Measurements from ENCODE around the gene ABI2.
"Not testable (repeated sequence)": the region's sequence is repeated elsewhere in the genome, so short reads cannot be mapped to it uniquely, and the experiment has no call there.

Gene ABI2

GRCh38 chr2:203327901-203328759 lies at the start of gene ABI2:
Gene ABI2 (plus strand): TSS chr2:203328394. CDS start chr2:203328515, 121 bp downstream.
- peak; percentile 46 to 79 for DNase-seq

DNA sequence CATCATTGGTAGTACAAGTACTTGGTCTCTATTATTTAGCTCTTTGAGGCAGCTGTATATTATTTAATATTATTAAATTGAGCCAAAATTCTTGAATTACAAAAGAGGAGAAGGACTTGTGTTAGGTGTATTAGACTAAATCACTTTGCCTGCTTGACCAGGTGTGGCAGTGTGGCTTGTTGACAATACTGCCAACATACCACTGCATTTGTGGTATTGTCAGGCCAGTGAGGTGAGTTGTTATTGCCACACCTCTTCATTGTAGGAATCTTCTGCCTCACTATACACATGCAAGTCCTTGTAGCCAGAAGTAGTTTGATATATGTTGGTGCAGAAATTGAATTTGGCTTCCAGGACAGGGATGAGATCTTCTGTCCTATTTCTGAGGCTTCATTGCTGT lies 48.9 kb upstream of the ABI2 start:
- no peak for DNase-seq

DNA sequence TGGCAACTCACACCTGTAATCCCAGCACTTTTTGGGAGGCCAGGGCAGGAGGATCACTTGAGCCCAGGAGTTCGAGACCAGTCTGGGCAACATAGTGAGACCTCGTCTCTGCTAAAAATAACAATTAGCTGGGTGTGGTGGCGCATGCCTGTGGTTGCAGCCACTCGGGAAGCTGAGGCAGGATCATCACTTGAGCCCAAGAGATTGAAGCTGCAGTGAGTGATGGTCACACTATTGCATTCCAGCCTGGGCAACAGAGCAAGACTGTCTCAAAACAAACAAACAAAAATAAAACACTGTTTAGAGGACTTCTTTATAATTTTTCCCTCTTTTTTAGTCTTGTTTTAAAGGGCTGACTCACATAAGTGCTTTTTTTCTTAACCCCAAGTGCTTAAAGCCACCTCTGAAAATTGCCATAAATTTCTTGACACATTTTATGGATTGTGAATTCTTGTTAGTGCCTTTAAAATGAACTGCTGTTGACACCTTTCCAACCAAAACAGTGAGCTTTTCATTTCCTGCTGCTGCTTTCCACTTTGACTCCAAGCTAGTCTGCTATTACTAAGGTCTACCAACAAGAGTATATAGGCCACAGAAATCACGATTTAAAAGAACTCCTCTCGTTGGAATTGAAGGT lies 47.6 kb upstream of the ABI2 start:
- DNase-seq: no peak

DNA sequence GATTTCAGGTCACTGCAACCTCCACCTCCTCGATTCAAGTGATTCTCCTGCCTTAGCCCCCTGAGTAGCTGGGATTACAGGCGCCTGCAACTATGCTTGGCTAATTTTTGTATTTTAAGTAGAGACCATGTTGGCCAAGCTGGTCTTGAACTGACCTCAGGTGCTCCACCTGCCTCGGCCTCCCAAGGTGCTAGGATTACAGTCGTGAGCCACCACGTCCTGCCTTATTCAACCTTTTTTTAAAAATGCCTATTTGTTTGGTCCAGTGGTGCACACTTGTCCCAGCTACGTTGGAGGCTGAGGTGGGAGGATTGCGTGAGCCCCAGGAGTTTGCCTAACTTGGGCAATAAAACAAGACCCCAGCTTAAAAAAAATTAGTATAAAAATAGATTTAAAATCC lies 46.1 kb upstream of the ABI2 start:
- no peak for DNase-seq

DNA sequence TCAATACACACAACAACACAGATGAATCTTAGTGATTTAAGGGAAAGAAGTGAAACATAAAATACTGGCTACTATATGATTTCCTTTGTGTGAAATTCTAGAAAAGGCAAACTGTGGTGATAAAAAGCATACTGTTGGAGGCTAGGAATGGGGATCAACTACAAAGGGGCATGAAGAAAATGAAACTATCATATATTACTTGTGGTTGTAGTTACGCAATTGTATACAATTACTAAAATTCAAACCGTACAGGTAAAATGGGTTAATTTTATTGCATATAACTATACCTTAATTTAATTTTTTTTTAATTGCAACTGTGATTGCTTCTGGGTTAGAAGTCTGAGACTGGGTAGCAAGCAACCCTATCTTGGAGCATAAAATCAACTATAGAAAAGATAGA lies 41.7 kb upstream of the ABI2 start:
- DNase-seq: no peak

GRCh38 chr2:203301667-203302066 lies 26.5 kb upstream of the ABI2 start:
- no peak for DNase-seq

DNA sequence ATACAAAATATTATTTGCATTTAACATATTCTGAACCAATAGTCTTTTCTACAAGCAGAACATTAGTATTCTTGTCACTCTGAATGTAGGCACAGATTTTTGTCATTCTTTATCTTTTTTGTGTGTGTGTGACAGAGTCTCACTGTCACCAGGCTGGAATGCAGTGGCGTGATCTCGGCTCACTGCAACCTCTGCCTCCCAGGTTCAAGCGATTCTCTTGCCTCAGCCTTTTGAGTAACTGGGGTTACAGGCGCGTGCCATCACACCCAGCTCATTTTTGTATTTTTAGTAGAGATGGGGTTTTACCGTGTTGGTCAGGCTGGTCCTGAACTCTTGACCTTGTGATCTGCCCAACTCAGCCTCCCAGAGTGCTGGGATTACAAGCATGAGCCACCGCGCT lies 25.6 kb upstream of the ABI2 start:
- not testable (repeated sequence) for DNase-seq

GRCh38 chr2:203310688-203311436 lies 17.3 kb upstream of the ABI2 start:
- DNase-seq: no peak

GRCh38 chr2:203326356-203326755 lies 1.8 kb upstream of the ABI2 start:
- no peak for DNase-seq

DNA sequence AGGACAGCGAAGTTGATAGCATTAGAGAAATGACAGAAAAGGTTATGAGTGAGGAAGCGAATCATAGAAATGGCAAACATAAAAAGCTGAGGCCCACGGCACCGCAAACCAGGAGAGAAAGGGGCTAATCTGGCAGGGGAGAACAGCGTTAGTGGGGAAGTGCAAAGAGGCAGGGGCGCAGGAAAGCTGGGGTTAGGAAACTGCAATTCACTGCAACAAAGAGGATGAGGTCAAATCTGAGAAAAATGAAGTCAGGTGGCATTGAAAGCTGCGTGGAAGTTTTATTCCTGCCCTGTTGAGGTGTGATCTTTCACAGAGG lies 653 bp upstream of the ABI2 start:
- DNase-seq: no peak

- peak in 1 of 2 experiments; percentile 52 for DNase-seq
Measured at GRCh38 chr2:203328760-203329540, 756 bp downstream of the ABI2 start.

DNA sequence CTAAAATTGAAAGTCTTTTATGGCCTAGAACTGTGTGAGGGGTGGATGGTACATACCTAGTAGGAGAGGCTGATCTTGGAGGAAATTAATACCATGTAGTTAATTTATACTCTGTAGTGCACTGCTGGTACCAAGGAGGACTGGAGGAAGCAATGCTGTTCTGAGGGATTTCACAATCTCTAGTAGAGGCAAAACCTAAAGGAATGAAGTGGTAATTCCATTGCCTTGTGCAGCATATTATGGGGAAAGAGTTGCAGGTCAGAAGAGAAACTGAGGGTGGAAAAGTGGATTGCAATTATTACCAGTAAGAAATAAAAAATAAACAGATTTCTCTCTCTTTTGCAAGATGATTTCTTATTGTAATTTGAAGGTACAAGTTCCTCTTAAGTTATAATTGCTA lies 2.2 kb downstream of the ABI2 start:
- DNase-seq: no peak

GRCh38 chr2:203338322-203338721 lies 10.1 kb downstream of the ABI2 start:
- no peak for DNase-seq

DNA sequence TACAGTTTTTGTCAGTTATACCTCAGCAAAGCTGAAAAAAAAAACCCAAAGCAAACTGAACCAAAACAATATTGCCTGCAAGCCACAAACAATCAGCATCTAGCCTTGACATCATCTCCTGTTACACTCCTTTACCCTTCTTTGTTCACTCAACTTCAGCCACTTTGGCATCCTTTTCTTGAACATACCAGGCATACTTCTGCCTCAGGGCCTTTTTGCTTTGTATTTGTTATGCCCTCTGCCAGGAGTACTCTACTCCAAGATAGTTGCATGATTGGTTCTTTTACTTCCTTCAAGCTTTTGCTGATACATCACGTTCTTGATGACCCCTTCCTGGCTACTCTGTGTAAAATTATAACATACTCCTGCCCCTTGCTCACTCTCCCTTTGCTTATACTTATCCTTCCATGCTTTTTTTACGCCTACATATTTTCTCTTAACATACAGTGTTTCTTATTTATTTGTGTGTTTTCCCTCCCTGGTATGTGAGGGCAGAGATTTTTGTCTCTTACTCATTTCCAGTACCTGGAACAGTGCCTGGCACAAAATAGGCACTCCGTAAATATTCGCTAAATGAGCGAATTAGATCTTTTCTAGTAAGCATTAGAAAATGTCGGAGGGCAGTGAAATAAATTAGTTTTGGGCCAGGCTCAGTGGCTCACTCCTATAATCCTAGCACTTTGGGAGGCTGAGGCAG lies 12.7 kb downstream of the ABI2 start:
- peak; percentile 43 to 88 for DNase-seq

DNA sequence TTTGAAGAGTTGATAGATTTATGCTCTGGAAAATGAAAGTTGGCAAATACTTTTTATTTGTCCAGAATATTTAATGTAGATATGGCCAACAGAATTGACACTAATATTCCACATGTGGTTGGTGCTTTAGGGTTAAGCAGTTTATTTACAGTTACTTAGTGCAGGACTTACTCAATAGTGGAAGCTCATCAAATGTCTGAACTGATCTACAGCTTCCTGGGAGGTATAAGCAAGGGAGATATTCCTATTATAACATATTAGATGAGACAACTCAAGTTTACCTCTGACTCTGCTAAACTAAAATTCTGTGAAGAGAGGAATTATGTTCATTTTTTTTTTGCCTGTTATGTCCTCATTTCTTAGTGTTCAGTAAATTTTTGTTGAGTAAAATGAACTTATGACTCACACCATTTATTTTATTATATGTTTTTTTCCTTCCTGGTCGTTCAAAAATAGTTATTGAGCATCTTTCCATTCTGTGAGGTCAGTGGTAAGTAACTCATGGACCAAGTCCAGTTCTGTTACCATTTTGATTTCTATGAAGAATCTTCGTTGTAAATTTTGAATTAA lies 13.6 kb downstream of the ABI2 start:
- no peak for DNase-seq

DNA sequence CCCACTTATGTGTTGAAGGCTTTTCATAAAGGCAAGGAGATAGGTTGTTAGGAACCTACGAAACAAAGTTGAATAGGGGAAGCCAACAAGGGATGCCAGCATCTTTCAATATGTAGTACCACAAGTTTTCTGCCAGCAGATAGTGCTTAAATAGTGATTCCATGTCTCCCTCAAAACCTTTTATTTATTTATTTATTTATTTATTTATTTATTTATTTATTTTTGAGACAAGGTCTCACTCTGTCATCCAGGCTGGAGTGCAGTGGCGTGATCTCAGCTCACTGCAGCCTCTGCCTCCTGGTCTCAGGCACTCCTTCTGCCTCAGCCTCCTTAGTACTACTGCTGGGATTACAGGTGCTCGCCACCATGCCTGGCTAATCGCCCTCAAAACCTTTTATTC lies 14.2 kb downstream of the ABI2 start:
- DNase-seq: not testable (repeated sequence)

- no peak for DNase-seq
Measured at GRCh38 chr2:203344667-203345066, 16.5 kb downstream of the ABI2 start.

DNA sequence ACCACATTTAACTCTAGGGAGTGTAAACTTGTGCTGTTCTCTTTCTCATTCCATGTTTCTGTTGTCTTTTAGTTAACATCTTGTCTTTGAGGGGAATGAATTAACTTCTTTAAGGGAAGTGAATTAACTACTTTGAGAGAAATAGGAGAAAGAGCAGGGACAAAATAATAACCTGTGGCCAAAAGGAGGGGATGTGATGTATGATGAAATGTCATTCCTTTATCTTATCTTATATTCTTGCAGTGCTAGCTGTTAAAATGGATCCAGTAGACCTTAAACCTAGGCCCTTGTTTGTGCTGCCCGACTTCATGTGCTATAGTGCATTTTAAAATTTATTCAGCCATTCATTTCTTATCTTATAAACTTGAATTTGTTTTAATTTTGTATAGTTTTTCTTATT lies 18.4 kb downstream of the ABI2 start:
- DNase-seq: no peak

DNA sequence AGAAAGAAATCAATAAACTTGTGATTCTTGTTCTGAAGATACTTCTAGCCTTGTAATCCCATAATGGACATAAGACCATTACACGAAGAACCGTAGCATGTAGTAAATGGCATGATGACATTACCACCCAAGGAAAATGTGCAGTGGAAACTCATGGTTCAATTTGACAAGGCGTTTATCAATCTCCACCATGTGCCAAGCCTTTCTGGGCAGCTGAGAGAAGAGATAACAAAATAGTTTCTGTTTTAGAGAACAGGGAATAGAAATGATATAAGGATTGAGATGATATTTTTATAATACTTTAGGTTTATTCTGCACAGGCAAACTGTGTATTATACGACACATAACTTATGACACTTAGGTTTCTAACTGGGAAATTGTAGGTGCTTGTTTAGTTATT lies 19.2 kb downstream of the ABI2 start:
- DNase-seq: no peak

DNA sequence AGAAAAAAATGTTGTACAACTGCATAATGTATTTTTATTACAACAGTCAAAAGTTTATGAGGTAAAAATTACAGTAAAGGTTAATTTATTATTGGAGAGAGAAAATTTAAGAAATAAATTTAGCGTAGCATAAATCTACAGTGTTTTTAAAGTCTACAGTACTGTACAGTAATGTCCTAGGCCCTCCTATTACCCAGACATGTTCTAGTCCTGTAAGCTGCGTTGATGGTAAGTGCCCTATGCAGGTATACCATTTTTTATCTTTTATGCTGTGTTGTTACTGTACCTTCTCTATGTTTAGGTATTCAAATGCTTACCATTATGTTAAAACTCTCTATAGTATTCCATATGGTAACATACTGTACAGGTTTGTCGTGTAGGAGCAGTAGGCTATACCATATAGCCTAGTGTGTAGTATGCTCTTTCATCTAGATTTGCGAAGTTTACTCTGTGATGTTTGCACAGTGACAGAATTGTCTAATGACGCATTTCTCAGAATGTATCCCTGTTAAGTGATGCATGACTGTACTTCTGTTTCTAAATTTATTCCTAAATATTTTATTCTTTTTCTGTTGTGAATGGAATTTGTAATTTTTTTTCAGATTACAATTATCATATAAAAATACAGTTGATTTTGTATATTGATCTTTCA lies 24.5 kb downstream of the ABI2 start:
- DNase-seq: no peak

DNA sequence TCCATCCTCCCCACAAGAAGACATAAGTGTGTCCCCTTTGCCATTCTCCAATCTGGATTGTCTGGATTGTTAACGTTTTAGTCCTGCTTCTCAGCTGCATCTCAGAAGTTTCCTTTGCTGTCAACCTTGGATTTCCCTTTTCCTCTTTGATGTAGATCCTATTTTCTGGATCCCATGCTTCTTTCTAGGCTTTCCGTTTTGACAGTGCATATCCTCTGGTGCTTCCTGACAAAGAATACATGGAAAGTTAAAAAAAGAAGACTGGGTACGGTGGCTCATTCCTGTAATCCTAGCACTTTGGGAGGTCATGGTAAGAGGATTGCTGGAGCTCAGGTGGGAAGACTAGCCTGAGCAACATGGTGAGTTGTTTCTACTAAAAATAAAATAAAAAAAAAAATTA lies 26.8 kb downstream of the ABI2 start:
- DNase-seq: no peak

- DNase-seq: no peak
Measured at GRCh38 chr2:203359450-203359849, 31.3 kb downstream of the ABI2 start.
